ENCODE results near the gene KRT81. TPM values are rescaled to one million over a fixed set of nuclear protein-coding genes. Genes with fewer than 3 reads are reported as not detected.

KRT81 gene
- total RNA-seq, 1 donor from 2014 or later: not detected

GRCh38 chr12:52332381-52332780 lies 41.0 kb upstream of the KRT81 start:
- no peaks in the 10 kb centered on the region for H3K4me1 ChIP-seq
- no peaks in the 10 kb centered on the region for H3K36me3 ChIP-seq
- H3K9me3 ChIP-seq (ENCODE audit: low read depth): no peaks in the 10 kb centered on the region
- peaks cover 7% of the 10 kb centered on the region for H3K27me3 Mint-ChIP-seq (ENCODE audit: insufficient read depth, low read depth)
- no peaks in the 10 kb centered on the region for H3F3A ChIP-seq (ENCODE audit: low read depth)
- H4K20me1 ChIP-seq (ENCODE audit: low read depth): no peaks in the 10 kb centered on the region
- no peak for TF ChIP-seq EZH2 (IDR thresholded peaks at IDR 0.05)
- no peak for TF ChIP-seq CTCF (IDR thresholded peaks at IDR 0.05)
- TF ChIP-seq EZH2phosphoT487 (IDR thresholded peaks at IDR 0.05): no peak
- H3K4me3 Mint-ChIP-seq: no peak overlapping the region
- no peak overlapping the region for H3K4me2 ChIP-seq
- no peaks in the 10 kb centered on the region for H3K27me3 ChIP-seq
- no peak for DNase-seq (ENCODE audit: low spot score)
- H3K36me3 Mint-ChIP-seq: no peaks in the 10 kb centered on the region
- H3K9ac ChIP-seq: no peak overlapping the region
- H2AFZ ChIP-seq (replicated peaks): no peak overlapping the region
- H3K4me1 Mint-ChIP-seq: peaks cover under 1% of the 10 kb centered on the region
- no peaks in the 10 kb centered on the region for H3K79me2 ChIP-seq (ENCODE audit: low read depth)
- H3K9me3 Mint-ChIP-seq: peaks cover 3% of the 10 kb centered on the region
- no peak overlapping the region for H3K27ac ChIP-seq
- no peak overlapping the region for H3K4me3 ChIP-seq
- H3K27ac Mint-ChIP-seq: no peak overlapping the region

- Mint-ChIP-seq H3K4me3 (no peak overlapping the region), H3K36me3 (no peaks in the 10 kb centered on the region), H3K4me1 (peaks cover 3% of the 10 kb centered on the region), H3K27ac (no peak overlapping the region), H3K9me3 (peaks cover 3% of the 10 kb centered on the region), H3K27me3 (ENCODE audit: insufficient read depth, low read depth) (peaks cover 7% of the 10 kb centered on the region)
- Histone ChIP-seq H4K20me1 (ENCODE audit: low read depth) (no peaks in the 10 kb centered on the region), H3K27me3 (no peaks in the 10 kb centered on the region), H3K79me2 (ENCODE audit: low read depth) (no peaks in the 10 kb centered on the region), H2AFZ (replicated peaks) (no peak overlapping the region), H3K9me3 (ENCODE audit: low read depth) (no peaks in the 10 kb centered on the region), H3K4me1 (no peaks in the 10 kb centered on the region), H3K9ac (no peak overlapping the region), H3K36me3 (no peaks in the 10 kb centered on the region), H3K4me3 (no peak overlapping the region), H3K27ac (no peak overlapping the region), H3F3A (ENCODE audit: low read depth) (no peaks in the 10 kb centered on the region), H3K4me2 (no peak overlapping the region)
- no peak for DNase-seq (ENCODE audit: low spot score)
- TF ChIP-seq EZH2 (IDR thresholded peaks at IDR 0.05) (no peak), CTCF (IDR thresholded peaks at IDR 0.05) (no peak), EZH2phosphoT487 (IDR thresholded peaks at IDR 0.05) (no peak)
Observed at GRCh38 chr12:52331833-52332232, 40.5 kb upstream of the KRT81 start.

- H3K9ac ChIP-seq: no peak overlapping the region
- H3K4me1 Mint-ChIP-seq: peaks cover 3% of the 10 kb centered on the region
- no peak overlapping the region for H2AFZ ChIP-seq (replicated peaks)
- no peaks in the 10 kb centered on the region for H3K79me2 ChIP-seq (ENCODE audit: low read depth)
- H3K4me1 ChIP-seq: no peaks in the 10 kb centered on the region
- H3K36me3 Mint-ChIP-seq: no peaks in the 10 kb centered on the region
- H3K36me3 ChIP-seq: no peaks in the 10 kb centered on the region
- H3K27me3 Mint-ChIP-seq (ENCODE audit: insufficient read depth, low read depth): peaks cover 7% of the 10 kb centered on the region
- H3K4me2 ChIP-seq: no peak overlapping the region
- no peak overlapping the region for H3K4me3 Mint-ChIP-seq
- TF ChIP-seq CTCF (IDR thresholded peaks at IDR 0.05) (no peak), EZH2phosphoT487 (IDR thresholded peaks at IDR 0.05) (no peak), EZH2 (IDR thresholded peaks at IDR 0.05) (no peak)
- H3K27ac ChIP-seq: no peak overlapping the region
- no peaks in the 10 kb centered on the region for H3K27me3 ChIP-seq
- H3K9me3 ChIP-seq (ENCODE audit: low read depth): no peaks in the 10 kb centered on the region
- H4K20me1 ChIP-seq (ENCODE audit: low read depth): no peaks in the 10 kb centered on the region
- H3K9me3 Mint-ChIP-seq: peaks cover 3% of the 10 kb centered on the region
- DNase-seq (ENCODE audit: low spot score): no peak
- H3K27ac Mint-ChIP-seq: no peak overlapping the region
- H3K4me3 ChIP-seq: no peak overlapping the region
- H3F3A ChIP-seq (ENCODE audit: low read depth): no peaks in the 10 kb centered on the region
Observed at GRCh38 chr12:52331039-52331438, 39.7 kb upstream of the KRT81 start.

All from neural progenitor cell (in vitro differentiated cells).